ENCODE data around the gene BLOC1S3. TPM values are rescaled to one million over a fixed set of nuclear protein-coding genes. Genes with fewer than 3 reads are reported as not detected.

BLOC1S3 gene
- total and polyA plus RNA-seq, 10 donors = 5.0 to 31.7 (median 16.4) TPM

DNA sequence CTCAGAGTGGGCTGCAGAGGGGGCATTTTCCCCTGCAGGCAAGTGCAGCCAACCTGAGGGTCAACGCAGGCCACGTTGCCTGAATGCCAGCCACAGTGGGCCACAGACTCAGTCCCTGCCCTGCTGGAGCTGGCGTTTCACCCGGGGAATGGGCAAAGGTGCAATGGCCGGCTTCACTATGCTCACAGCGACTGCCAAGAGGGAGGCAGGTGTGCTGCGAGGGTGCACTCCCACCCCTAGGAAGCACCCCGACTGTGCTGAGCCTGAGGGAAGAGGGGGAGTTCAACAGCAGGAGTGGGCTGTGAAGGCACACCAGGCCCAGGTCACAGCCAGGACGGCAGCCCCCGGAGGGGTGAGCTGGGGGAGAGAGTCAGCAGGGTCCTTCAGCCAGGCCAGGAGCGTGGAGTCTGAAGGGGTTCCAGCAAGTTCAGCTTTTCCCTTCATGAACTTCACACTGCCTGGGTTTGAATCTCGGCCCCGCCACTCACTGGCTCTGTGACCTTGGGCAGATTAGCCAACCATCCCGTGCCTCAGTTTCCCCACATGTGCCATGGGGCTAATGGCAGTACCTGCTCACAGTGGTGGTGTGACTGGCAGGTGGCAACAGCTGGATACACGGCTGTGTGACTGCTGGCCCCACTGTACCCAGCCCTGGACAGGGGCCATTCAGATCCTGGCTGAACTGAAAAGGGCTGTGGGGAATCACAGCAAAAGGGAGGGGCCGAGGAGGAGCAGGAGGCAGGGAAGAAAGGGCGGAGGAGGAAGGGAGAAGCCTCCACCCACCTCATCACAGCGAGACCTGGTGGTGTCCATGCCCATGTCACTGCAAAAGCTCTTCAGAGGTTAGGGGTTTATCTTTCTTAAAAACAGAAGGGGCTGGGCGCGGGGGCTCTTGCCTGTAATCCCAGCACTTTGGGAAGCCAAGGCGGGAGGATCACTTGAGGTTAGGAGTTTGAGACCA lies 8.2 kb upstream of the BLOC1S3 start:
- H3K9me3 ChIP-seq = no peaks in the 10 kb centered on the region
- peak overlapping the region in 7 of 8 donors; percentile 44 to 78 (median 73) for H3K27ac ChIP-seq
- no peak for DNase-seq
- WGBS, 5 donors = 84 to 87% (median 86%) methylated on average over 18 to 21 of the region's 21 CpGs
- H3K27me3 ChIP-seq (replicated peaks in 1 of 7) = no peaks in the 10 kb centered on the region
- peaks cover 0 to 10% (median 0%) of the 10 kb centered on the region in 6 donors for H3K36me3 ChIP-seq
- peaks cover 21 to 86% (median 59%) of the 10 kb centered on the region in 6 donors for H3K4me1 ChIP-seq
- intact Hi-C loops (cut with DNase I; ENCODE audit: low total_unique reads) = no loop called here
- peak overlapping the region in 1 of 8 donors; percentile 28 for H3K4me3 ChIP-seq
- TF ChIP-seq POLR2A (IDR thresholded peaks at IDR 0.05) (no peak), POLR2AphosphoS5 (IDR thresholded peaks at IDR 0.05) (peak in 1 of 3 donors; percentile 0)

DNA sequence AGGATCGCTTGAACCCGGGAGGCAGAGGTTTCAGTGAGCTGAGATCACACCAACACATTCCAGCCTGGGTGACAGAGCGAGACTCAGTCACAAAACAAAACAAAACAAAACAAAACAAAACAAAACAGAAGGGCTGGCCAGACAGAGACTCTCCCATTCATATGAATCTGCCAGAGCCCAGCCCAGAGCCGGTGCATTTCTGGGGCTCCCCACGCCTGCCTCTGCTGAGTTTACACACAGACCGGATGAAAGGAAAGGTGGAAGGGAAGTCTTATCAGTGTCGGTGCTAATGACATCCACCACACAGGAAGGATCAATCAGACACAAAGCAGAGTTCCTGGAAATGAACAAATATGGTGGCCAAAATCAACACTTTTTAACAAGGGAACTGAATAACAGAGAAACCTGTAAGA lies 7.4 kb upstream of the BLOC1S3 start:
- H3K4me3 ChIP-seq = peak overlapping the region in 1 of 8 donors; percentile 28
- intact Hi-C loops (cut with DNase I; ENCODE audit: low total_unique reads) = no loop called here
- peaks cover 21 to 86% (median 59%) of the 10 kb centered on the region in 6 donors for H3K4me1 ChIP-seq
- peak overlapping the region; percentile 44 to 78 (median 69) for H3K27ac ChIP-seq
- WGBS, 5 donors = 22 to 36% (median 32%) methylated on average over 7 of the region's 7 CpGs
- no peaks in the 10 kb centered on the region for H3K27me3 ChIP-seq (replicated peaks in 1 of 7)
- DNase-seq = no peak
- H3K36me3 ChIP-seq = peaks cover 0 to 10% (median 0%) of the 10 kb centered on the region in 6 donors
- TF ChIP-seq, protein P1, sequence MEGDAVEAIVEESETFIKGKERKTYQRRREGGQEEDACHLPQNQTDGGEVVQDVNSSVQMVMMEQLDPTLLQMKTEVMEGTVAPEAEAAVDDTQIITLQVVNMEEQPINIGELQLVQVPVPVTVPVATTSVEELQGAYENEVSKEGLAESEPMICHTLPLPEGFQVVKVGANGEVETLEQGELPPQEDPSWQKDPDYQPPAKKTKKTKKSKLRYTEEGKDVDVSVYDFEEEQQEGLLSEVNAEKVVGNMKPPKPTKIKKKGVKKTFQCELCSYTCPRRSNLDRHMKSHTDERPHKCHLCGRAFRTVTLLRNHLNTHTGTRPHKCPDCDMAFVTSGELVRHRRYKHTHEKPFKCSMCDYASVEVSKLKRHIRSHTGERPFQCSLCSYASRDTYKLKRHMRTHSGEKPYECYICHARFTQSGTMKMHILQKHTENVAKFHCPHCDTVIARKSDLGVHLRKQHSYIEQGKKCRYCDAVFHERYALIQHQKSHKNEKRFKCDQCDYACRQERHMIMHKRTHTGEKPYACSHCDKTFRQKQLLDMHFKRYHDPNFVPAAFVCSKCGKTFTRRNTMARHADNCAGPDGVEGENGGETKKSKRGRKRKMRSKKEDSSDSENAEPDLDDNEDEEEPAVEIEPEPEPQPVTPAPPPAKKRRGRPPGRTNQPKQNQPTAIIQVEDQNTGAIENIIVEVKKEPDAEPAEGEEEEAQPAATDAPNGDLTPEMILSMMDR (IDR thresholded peaks at IDR 0.05 in 8 of 11, conservative IDR thresholded peaks at IDR 0.05 in 3 of 11) = no peak
- no peak for TF ChIP-seq POLR2A (IDR thresholded peaks at IDR 0.05)
- TF ChIP-seq POLR2AphosphoS5 (IDR thresholded peaks at IDR 0.05) = peak in 2 of 3 donors; percentile 24 to 68
- H3K9me3 ChIP-seq = no peaks in the 10 kb centered on the region

DNA sequence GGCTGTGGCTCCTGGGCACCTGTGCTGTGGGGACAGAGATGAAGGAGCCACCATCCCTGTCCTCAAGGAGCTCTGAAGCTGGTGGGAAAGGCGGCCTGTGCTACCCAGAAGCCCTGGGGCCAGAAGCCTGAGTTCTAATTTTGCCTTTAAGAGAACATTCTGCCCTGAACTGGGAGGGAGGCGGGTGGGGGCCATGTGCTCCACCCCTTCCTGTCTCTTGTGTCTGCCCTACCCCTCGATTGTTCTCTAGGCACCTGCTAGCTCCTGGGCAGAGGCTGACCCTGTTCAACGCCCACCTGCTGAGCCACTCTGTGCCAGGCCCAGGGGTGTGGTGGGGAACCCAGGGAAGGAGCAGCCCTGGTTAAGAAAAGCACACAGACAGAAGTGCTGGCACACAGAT lies 6.4 kb upstream of the BLOC1S3 start:
- WGBS, 5 donors = 10 to 46% (median 35%) methylated on average over 3 to 4 of the region's 4 CpGs
- Histone ChIP-seq H3K4me3 (no peak overlapping the region), H3K36me3 (peaks cover 0 to 10% (median 0%) of the 10 kb centered on the region in 6 donors), H3K27ac (peak overlapping the region in 5 of 8 donors; percentile 48 to 78 (median 73)), H3K4me1 (peaks cover 21 to 86% (median 60%) of the 10 kb centered on the region in 6 donors), H3K9me3 (no peaks in the 10 kb centered on the region), H3K27me3 (replicated peaks in 1 of 7) (no peaks in the 10 kb centered on the region)
- DNase-seq = no peak
- intact Hi-C loops (cut with DNase I; ENCODE audit: low total_unique reads) = no loop called here
- TF ChIP-seq, protein P1 (IDR thresholded peaks at IDR 0.05 in 8 of 11, conservative IDR thresholded peaks at IDR 0.05 in 3 of 11) = no peak
- no peak for TF ChIP-seq POLR2AphosphoS5 (IDR thresholded peaks at IDR 0.05)
- TF ChIP-seq POLR2A (IDR thresholded peaks at IDR 0.05) = no peak

DNA sequence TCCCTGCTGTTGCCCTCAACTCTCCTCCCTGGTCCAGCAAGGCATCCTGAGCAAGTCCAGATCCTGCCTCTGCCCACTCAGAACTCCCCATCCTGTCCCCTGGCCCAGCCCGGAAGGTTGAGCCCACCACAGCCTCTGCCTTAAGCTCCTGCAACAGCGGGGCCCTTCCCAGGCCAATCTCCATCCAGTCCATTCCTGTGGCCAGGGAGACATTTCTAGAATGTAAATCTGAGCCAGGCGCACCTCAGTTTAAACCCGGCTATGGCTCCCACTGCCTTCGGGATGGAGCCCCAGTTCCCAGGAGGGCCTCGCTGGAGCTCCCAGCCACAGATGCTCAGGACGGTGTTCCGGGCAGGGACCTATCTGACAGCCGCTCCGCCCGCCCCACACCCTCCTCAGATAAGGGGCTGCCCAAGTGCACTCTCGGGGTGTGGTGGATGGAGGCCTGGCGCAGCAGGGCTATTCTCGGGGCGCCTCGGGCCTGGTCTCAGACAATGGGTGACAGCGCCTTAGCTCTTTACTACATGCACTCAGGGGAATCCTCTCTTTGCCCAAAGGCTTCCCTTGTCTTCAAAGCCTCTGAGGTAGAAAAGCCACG lies 5.9 kb upstream of the BLOC1S3 start:
- peaks cover 0 to 10% (median 0%) of the 10 kb centered on the region in 6 donors for H3K36me3 ChIP-seq
- DNase-seq = no peak
- TF ChIP-seq POLR2A (IDR thresholded peaks at IDR 0.05) (no peak), POLR2AphosphoS5 (IDR thresholded peaks at IDR 0.05) (no peak)
- TF ChIP-seq, protein P1 (IDR thresholded peaks at IDR 0.05 in 8 of 11, conservative IDR thresholded peaks at IDR 0.05 in 3 of 11) = no peak
- H3K4me1 ChIP-seq = peaks cover 24 to 86% (median 63%) of the 10 kb centered on the region in 6 donors
- intact Hi-C loops (cut with DNase I; ENCODE audit: low total_unique reads) = no loop called here
- H3K27me3 ChIP-seq (replicated peaks in 1 of 7) = no peaks in the 10 kb centered on the region
- no peaks in the 10 kb centered on the region for H3K9me3 ChIP-seq
- H3K4me3 ChIP-seq = no peak overlapping the region
- WGBS, 5 donors = 88 to 95% (median 92%) methylated on average over 13 to 17 of the region's 18 CpGs
- peak overlapping the region in 5 of 8 donors; percentile 48 to 78 (median 73) for H3K27ac ChIP-seq

Data from spleen (tissue), 11 donors.